ENCODE measurements around the gene LCTL.

The LCTL gene, protein sequence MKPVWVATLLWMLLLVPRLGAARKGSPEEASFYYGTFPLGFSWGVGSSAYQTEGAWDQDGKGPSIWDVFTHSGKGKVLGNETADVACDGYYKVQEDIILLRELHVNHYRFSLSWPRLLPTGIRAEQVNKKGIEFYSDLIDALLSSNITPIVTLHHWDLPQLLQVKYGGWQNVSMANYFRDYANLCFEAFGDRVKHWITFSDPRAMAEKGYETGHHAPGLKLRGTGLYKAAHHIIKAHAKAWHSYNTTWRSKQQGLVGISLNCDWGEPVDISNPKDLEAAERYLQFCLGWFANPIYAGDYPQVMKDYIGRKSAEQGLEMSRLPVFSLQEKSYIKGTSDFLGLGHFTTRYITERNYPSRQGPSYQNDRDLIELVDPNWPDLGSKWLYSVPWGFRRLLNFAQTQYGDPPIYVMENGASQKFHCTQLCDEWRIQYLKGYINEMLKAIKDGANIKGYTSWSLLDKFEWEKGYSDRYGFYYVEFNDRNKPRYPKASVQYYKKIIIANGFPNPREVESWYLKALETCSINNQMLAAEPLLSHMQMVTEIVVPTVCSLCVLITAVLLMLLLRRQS

DNA sequence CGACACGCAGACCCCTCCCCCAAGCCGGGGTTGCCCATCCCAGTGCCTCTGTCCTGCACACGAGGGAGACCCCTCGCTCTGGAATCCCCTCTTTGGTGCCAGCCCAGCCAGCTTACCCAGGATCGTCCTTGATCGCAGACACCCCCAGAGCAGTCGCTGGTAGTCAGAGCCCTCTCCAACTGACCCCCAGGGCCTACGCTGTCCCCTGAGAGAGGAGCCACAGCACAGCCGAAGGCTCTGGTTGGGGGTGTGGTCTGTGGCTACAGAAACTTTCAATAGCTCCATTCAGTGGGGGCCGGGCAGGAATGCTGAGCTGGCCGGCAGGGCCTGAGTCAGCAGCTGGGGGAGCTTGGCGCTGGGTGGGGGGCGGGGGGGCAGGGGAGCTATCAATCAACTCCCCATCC lies at the start of gene LCTL:
TSS of gene LCTL (minus strand) at position 258 of the 404 bp plus-strand sequence. CDS start 633 bp downstream, outside the sequence.
- no peak for DNase-seq

DNA sequence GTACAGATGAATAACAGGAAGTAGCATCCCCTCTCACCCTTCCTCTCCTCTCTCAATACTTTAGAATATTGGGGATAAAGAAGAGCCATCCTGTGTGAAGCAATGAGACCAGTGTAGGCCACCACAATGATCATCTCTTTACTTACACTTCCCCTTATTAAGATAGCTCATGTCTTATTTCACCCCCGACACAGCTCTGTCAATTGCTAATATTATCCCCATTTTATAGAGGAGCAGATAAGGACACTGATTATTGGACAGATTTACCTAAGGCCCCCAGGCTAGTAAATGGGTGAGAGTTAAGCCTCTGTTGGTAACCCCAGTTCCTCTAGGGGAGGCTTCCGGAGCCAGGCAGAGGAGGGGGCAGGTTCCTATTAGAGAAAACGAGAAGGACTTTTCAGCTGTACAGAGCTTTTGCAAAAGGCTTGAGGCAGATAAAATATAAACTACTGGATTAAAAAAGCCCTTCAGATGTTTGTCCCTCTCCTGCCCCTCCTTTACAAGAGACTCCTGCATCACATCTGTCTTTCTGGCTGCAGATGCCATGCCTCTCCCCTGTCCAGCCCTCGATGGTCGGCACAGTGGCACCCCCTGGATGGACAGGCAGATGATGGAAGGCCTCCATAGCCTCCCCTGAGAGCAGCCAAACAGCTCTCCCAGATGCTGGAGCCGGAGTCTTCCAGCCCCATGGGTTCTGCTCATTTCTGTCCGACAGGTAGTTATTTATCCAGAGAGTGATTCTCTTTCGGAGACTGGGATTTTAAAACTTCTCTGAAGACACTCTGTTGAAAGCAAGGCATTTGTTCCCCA lies 49.4 kb upstream of the LCTL start:
- DNase-seq: no peak

DNA sequence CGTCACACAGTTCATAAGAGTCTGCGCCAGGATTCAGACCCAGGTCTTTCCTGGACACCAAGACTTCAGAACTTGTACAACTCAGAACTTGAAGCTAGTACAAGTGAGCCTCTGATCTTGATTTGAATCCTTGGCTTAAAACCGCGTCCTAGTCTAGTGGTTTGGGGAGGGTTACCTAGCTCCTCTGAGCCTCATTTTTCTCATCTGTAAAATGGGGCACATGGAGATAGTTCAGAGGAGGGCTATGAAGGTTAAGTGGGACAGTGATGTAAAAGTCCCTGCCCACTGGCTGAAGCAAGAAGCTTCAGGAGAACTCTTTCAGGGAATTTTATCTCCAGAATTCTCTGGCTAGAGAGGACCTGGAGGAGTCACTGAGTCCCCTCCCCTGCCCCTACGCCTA lies 48.7 kb upstream of the LCTL start:
- no peak for DNase-seq

DNA sequence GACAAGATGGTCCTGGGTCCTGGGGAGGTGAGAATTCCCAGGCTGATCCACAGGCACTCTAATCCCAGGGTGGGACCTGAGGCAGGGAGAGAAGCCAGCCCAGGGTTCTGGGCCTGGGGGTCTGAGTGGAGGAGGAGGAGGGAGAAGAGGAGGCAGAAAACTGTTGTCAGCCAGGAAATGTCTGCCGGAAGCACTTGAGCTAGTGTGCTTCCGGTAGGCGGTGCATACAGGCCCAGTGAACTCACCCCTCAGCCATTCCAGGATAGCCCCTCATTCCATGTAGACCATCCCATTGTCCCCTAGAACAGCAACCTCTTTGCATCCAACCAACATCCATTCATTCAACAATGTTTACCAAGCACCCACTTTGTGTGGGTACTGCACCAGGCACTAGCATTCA lies 47.9 kb upstream of the LCTL start:
- no peak for DNase-seq

DNA sequence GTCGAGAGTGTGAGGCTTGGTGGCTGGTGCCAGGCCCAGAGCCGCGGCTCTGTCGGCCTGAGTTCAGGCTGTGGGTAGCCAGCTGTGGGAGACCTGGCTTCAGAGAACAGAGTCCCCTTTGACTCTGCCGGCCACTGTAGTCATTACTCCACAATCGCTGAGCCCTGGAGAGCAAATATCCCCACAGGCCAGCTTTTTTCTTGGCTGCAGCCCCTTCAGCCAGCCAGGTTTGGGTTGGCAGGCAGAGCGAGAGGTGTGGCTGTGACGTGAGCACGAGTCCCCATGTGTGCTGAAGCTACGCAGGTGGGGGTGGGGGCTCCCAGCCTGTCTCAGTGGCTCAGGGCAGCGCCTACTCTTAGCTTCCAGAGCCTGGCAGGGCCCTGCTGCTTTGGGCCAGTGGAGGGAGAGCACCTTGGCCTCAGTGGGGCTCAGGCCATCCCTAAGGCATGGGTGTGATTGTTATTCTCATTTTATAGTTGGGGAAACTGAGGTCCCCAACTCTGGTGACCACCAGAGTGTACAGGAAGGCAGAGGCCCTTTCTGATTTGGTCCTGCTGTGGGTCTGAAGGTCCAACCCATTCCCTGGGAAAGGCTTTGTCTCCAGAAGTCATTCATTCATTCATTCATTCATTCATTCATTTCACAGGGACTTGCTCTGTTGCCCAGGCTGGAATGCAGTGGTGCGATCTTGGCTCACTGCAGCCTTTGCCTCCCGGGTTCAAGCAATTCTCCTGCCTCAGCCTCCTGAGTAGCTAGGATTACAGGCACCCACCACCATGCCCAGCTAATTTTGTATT lies 45.7 kb upstream of the LCTL start:
- no peak for DNase-seq

DNA sequence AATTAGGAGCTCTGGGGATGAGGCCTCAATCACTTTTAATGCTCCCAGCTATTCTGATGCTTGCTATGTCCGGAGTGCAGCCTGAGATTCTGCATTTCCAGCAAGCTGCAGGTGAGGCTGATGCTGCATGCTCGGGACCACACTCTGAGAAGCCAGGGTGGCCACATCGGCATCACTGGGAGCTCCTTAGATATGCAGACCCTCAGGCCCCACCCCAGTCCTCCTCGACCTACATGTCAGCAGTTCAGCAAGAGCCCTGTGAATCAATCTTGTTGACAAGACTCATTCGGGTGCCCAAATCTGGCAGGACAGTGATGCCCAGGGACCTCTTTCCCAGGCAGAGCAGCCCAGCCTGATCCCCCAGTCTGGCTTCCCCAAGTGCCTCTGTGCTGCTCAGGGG lies 44.1 kb upstream of the LCTL start:
- no peak for DNase-seq

DNA sequence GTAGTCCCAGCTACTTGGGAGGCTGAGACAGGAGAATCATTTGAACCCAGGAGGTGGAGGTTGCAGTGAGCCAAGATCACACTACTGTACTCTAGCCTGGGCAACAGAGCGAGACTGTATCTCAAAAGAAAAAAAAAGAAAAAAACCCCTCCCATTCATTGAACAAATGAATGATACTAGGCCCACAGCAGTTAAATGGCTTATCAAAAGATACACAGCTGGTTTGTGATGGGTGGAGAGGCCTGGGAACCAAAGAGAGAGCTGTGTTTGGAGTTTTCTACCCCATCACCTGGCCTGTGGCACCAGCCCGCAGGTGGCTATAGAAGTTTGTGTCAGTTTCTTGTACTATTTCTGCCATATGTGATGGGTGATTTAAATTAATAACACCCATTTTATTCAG lies 43.1 kb upstream of the LCTL start:
- DNase-seq: no peak

DNA sequence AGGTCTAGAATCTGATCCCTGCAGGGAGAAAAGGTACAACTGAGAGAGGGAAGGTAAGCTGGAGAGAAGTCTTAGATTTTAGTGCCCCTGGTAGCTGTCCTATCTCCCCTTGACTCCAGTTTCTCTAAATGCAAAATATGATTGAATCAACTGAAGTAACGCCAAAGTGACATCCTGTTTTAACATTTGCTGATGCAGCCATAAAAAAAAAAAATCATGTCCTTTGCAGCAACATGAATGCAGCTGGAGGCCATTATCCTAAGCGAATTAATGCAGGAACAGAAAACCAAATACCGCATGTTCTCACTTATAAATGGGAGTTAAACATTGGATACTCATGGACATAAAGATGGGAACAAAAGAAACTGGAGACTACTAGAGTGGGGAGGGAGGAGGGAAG lies 42.4 kb upstream of the LCTL start:
- no peak for DNase-seq

DNA sequence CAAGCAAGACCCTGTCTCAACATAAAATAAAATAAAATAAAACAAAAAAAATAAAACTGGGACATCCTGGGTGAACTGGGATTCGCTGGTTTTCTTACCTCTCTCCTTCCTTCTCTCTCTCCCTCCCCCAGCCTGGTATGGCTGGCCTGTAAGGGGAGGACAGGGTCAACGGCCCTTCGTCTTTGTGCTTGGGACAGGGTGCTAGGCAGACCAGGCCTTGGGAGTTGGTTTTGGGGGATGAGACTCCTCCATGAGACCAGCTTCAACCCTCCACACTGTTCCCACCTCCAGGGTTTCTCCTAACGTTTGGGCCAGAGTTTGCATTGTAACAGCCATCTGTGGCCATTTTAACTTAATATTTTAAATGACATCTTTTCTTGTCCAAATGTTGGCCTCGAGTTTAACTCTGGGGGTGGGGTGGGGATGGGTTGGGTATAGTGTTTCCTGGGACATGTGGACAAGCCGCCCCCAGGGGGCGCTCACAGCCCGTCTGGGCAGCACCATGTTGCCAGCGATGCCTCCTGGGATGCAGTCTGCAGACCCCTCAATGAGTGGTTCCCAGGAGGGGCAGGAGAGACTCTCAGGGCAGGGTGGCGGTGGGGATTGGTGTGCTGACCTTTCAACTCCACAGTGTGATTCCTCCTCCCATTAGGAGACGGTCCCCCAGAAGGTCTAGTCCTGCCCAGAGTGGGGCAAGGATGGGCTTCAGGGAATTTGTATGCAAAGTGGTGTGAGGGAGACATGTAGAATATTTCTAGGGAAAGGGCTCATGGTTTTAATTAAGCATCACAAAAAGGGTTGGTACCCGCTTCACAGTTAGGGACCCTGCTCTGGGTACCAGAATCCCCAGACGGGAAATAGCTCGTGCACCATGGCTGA lies 37.7 kb upstream of the LCTL start:
- DNase-seq: no peak

DNA sequence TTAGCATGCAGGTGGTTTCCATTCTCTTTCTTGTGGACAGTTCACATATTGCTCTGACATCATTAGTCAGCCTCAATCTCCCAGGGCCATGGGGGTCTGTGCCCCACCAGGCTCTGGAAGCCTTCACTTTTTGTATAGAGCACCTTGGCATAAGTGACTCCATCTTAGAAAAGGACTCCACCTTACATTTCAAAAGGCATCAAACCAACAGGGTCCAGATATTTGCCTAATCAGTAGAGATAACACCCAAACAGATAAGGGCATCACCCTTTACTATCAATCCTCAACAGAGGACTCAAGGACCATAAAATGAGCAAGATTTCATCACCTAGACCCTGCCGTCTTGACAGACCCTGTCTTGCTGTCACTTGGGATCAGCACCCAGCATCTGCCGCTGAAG lies 35.7 kb upstream of the LCTL start:
- DNase-seq: no peak

DNA sequence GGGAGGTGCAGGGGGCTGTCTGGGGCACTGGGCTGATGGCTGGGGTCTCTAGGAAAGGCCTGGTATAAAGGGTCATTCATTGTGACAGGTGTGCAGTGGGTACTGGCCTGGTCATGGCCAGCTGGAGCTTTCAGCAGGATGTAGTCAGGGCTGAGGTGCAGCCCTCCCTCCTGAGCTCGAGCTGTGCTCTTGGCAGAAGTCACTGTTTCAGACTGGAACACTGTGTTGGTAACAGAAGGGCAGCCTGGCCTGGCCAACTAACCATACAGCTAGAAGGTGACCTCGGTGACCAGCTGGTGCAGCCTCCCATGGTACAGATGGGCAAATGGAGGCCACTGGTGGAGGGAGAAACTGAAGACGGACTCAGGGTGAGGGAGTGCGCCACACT lies 34.4 kb upstream of the LCTL start:
- DNase-seq: no peak

DNA sequence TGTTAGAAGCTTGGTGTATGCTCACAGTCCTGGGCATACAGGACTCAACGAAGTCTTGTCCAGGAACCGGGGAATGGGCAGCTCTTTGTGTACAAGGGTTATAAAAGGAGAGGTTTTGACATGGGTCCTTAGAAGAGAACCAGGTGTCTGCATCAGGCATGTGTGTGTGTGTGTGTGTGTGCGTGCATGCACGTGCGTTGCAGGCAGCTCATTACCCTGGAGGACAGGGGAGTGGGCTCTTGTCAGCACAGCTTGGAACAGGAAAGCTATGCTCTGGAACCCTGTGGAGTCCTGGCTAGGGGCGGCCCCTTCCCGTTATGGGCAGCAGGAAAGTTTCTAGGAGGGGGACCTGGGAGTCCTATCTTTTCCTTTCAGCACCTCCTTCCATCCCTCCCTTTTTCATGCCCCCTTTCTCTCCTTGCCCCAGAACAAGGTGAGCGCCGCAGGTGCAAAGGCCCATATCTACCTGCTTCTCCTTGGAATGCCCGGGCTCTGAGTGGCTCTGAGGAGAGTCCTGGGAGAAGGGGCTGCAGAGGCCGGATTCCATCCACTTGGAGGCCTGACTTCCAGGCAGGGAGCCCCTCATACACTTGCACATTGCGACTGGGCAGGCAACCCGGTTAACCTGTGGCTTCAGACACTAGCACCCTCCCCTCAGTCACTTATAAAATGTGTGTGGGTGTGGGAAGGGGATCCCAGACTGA lies 33.9 kb upstream of the LCTL start:
- no peak for DNase-seq

DNA sequence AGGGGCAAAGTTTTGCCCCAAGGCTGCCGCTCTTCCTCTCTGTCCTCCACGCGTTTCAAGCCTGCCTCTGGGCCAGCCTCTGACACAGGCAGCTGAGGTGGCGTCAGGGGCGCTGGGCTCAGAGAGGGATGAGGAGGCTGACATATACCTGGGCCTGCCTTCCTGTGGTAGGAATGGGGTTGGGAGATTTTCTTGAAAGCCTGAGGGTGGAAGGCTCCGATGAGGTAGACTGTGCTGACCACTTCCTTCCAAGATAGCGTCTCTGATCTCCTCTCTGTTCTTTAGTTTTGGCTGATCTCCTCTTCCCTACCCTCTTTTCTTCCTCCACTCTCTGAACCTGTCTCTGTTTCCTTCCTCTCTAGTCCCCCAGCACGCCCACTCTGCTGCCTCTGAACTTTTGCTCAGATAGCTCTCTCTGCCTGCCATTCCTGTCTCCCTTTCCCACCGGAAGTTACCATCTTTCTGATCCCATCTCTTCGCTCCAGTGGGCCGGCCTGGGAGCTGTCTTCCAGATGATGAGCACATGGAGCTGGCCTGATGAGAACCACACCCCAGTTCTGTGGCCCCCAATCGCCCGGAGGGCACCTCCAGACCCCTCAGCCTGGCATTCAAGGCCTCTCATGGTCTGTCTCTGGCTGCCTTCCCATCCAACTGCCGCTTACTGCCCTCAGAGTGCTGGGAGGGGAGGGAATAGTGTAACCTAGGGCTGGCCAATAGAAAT lies 32.5 kb upstream of the LCTL start:
- DNase-seq: no peak

DNA sequence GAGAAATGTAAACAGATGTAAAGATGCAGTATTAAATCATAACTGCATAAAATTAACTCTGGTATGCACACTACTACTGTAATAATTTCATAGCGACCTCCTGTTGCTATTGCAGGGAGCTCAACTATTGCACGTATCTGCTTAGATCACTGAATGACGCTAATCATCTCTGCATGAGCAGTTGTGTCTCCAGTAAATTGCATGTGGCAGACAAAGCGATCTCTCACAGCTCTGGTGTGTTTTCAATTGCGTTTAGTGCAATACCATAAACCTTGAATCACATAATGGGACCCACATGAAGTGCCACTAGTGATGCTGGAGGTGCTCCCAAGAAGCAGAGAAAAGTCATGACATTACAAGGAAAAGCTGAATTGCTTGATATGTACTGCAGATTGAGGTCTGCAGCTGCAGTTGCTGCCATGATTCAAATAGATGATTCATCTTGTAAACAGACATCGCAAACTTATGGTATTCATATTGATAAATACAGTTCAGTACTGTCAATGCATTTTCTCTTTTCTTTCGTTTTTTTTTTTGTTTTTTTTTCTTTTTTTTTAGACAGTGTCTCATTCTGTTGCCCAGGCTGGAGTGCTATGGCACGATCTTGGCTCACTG lies 30.2 kb upstream of the LCTL start:
- no peak for DNase-seq

DNA sequence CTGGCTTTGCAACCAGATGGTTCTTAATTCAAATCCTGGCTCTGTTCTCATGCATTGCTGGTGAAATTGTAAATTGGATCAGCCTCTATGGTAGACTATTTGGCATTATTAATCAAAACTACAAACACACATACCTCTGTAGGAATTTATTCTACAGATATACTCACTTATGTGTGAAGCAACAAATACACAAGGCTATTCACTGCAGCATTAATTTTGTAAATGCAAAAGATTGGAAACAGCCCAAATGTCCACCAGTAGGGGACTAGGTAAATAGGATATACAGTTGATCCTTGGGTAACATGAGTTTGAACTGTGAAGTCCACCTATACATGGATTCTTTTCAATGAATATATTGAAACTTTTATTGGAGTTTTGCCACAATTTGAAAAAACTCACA lies 29.5 kb upstream of the LCTL start:
- DNase-seq: no peak

DNA sequence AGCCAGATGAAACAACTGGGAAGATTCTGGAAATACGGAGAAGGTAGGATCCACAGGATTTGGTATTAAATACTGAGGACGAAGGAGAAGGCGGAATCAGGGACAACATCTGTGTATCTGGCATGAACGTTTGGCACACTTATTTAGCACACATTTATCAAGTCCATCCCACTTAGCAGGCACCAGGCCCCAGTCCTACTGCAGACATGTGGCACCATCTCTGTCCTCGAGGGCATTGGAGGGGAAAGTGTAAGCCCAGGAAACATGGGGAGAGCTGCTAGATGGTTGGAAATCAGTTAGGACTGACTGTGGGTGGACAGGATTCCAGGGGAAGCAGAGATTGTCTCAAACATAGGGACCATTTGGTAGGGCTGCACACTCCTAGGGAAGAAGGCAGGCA lies 29.0 kb upstream of the LCTL start:
- no peak for DNase-seq

DNA sequence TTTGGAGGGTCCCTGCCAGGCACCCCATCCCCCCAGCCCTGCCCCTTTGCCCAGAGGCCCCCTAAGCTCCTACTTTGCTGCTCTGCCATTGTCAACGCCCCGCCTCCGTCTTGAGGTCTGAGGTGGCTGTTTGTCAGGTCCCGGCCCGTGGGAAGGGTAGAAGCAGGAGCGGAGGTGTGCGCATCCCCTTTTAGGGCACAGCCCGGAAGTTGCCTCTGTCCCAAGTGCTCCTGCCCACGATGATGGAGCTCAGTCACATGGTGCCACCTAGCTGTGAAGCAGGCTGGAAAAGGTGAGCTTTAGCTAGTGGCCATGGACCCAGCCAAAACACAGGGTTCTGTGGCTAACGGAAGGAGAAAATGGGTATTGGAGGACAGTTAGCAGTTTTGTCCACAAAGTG lies 28.5 kb upstream of the LCTL start:
- DNase-seq: no peak

DNA sequence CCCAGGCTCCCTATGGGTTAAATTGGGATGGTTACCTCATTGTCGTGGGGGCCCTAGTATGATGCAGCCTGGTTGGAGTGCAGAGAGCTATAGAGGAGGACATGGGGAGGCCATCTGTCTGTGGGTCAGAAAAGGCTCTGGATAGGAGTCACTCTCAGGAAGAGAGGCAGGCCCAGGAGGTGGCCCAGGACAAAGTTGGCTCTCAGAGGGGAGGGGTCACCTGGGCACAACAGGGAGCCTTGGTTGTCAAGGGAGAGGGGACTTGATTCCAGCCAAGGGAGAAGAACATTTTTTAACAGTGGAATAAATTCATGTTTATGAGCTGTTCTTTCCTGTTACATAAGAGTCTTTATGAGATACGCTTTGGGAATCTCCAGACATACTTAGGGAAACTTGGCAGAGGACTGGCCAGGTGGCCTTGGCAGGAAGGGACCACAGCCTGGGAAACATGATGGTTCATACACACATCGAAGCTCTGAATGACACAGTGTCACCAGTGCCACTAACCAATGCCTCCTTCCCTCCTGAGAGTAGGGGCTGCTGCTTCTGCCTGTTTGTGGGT lies 27.5 kb upstream of the LCTL start:
- no peak for DNase-seq

DNA sequence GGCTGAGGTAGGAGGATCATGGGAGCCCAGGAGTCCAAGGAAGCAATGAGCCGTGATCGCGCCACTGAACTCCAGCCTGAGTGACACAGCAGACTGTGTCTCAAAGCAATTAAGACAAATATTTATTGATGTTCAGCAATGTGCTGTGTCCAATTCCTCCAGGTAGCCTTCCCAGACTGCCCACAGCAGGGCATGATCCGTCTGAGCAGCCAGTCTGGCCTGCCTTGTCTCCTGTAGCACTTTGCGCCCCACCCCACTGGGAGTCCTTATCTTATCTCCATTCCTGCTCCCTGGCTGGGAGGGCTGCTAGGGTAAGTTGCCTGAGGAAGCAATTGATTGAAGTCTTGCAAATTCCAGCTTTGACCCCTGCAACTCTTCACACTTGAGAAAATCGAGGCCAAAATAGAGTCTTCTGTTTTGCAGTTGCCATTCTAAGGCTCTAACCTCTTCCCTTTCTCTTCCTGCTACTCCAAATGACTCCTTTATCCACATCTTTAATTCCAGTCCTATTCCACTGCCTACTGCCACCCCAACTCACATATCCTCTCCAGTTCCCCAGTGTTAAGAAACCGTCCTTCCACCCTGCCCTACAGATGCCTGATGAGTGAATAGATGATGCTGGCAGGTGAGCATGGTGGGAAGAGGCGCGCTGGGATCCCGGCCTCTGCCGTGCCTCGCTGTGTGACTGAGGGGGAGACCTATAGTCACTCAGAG lies 26.9 kb upstream of the LCTL start:
- no peak for DNase-seq

Data from NCI-H2107 (cell line).